NT2/D1 (cell line): ENCODE measurements around the gene FLRT3.

Experiments
- SUZ12 ChIP-seq: IDR thresholded peaks from 2 replicates; pipeline ENCODE4 v1.6.1; 2011; ENCODE audit not compliant: insufficient read length, insufficient read depth; ENCODE audit errors: extremely low read depth
- YY1 ChIP-seq: IDR thresholded peaks from 2 replicates; pipeline ENCODE4 v1.6.1; 2011; ENCODE audit not compliant: insufficient read length, insufficient read depth
- ZNF274 ChIP-seq: IDR thresholded peaks from 2 replicates; pipeline ENCODE4 v1.6.1; 2011; ENCODE audit warnings: mild to moderate bottlenecking, low read depth, low read length

DNA sequence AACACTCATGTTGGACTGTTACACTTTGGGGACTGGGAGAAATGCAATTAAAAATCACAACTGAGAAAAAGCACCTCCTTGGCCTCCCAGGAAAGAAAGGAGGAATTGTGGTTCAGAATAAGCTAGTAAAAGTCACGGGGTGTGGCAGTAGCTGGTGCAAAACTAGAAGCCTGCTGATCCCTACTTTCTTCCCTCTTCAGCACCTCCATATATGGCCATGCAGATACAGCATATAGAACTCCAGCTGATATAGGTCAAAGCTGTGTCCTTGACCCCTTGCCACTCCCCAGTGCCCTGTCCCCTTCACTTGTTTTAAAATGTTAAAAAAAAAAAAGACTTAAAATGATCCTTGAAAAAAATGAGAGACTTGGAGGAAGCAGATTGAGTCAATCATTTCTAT, 5.5 kb upstream of the FLRT3 start:
- TF ChIP-seq YY1 = no peak
- no peak for TF ChIP-seq ZNF274
- TF ChIP-seq SUZ12 = no peak
